ENCODE measurements around the gene SH2D6.

The SH2D6 gene

DNA sequence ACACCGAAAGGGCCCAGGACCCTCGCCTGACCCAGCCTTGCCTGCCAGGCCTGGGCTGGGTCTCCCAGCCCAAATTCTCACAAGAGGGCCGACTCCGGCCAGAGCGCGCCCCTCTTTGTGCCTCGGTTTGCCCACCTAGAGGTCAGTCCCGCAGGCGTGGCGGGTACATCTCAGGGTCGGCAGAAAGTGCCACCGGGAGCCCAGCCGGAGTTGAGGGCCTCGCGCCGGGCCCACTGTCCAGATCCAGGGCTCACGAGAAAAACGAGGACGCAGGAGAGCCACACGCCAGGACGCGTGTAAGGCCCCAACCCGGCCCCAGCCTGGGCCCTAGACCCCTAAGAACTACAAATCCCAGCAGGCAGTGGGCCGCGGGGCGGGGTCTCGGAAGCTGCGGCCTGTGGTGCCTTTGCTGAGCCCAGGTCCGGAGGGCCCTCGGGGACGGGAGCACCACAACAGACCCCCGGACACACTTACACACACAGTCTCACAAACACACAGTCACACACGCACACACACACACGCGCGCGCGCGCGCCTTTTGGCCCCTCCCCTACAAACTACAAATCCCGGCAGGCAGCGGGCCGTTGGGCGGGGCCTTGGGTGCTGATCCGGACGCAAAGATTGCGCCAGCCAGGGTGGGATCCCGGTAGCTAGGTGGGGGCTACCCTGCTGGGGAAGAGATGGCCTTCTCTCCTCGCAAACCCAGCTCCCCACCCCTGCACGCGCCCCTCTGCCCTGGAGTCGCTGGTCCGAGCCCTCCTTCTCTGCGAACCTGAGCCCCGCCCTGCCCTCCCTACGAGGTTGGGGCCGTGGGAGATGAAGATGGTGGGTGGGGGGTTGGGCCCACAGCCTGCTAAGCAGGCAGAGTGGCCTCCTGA lies at the start of gene SH2D6:
Gene SH2D6, plus strand, starts transcription at position 583 of the 877 bp plus-strand sequence. CDS start 10,752 bp downstream, outside the sequence.
- DNase-seq (ENCODE audit: low read depth) = no peak

DNA sequence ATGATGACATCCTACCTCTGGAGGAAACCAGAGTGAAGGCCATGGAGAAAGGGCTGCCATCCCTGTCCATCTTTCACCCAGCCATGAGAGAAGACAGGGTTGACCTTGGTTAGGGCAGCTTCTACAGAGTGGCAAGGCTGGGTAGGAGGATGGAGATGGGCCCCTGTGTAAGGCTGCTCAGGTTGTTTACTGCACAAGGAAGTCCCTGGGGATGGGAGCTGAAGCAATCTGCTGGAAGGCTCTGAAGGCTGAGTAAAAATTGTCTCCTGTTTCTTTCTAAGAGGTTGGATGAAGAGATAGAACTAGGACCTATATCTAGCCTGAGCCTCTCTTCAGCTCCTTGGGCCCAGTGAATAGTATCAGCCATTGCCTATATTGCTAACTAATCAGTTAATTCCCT lies 49.6 kb upstream of the SH2D6 start:
- DNase-seq (ENCODE audit: low read depth) = no peak

DNA sequence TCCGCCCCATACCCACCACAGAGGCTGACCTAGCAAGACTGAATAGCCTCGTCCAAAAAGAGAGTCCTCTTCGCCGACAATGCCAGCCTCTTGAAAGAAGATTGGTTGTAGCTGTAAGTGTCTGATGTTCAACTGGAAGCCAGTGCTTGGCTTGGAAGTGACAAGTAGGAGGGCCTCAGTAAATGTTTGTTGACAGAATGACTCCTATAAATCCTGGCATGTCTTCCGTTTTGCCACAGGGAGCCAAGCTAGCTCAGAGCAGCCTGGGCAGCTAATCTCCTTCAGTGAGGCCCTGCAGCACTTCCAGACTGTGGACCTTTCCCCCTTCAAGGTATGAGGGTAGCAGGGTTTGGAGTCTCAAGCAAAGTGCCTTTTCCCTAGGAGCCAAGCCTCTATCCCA lies 49.0 kb upstream of the SH2D6 start:
- DNase-seq (ENCODE audit: low read depth) = no peak

DNA sequence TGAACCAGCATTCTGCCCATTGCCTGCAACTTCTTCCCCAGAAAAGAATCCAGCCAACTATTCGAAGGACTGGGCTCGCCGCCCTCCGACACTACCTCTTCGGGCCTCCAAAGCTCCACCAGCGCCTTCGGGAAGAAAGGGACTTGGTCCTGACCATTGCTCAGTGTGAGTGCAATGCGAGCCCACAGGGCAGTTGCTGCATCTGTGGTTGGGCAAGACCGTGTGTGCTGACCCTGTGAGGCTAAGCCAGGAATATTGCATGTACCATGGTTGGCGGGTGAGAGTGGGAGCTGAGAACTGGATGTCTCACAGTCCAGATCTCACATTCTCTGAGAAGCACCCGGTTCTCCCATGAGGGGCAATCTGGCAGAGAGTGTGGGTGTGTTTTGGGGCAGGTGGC lies 47.5 kb upstream of the SH2D6 start:
- no peak for DNase-seq (ENCODE audit: low read depth)

DNA sequence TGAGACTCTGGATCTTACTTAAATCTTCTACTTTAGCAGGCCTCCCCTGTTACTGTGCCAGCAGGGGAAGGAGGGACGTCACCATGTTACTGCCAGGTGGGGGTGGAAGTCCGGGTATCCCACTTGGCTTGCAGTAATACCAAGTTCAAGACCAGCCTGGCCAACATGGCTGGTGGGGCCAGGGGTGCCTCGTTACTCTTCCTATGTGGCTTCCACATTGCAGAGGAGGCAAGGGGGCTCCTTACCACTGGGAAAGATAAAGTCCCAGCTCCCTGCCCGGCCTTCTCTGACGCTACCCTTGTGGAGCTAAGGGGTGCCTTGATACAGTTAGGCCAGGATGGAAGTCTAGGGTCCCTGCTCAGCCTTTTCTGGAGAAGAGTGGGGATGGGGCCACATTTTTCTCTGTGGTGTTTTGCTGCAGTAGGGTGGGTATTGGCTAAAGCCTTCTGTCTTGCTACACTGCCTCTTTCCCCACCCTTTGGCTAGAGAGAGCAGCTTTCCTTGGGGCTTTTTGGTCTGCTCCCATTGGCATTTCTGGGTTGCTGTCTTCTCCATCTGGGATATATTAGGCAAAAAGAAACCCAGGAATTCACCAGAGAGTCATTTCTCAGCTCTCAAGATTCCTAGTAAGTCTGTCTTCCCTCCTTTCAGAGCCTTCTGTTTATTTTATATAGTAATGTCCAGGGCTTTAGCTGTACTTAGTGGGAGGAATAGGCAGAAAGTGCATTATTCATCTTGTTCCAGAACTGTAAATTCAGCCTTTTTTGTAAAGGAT lies 42.0 kb upstream of the SH2D6 start:
- peak; percentile 49 for DNase-seq (ENCODE audit: low read depth)

DNA sequence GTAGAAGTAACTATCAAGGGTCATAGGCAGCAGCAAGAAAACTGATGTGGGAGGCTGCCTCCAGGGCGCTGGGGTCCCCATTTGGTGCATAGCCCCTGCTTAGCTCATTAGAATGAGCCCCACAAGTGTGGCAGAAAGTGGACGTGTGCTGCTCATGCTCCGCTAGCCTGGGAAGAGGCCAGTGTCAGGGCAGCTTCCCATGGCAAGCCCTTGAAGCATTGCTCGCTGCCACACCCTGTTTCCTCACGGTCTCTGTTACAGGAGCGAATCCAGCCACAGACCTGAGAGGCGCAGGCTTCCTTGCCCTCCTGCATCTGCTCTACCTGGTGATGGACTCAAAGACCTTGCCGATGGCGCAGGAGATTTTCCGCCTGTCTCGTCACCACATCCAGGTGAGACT lies 41.4 kb upstream of the SH2D6 start:
- no peak for DNase-seq (ENCODE audit: low read depth)

DNA sequence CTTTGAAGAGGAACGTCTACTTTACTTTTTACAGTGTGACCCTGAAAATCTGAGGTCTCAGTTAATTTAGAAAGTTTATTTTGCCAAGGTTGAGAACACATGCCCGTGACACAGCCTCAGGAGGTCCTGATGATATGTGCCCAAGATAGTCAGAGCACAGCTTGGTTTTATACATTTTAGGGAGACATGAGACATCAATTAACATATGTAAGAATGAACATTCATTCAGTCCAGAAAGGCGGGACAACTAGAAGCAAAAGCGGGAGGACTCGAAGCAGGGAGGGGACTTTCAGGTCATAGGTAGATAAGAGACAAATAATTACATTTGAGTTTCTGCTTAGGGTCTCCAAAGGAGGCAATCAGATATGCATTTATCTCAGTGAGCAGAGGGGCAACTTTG lies 40.3 kb upstream of the SH2D6 start:
- no peak for DNase-seq (ENCODE audit: low read depth)

DNA sequence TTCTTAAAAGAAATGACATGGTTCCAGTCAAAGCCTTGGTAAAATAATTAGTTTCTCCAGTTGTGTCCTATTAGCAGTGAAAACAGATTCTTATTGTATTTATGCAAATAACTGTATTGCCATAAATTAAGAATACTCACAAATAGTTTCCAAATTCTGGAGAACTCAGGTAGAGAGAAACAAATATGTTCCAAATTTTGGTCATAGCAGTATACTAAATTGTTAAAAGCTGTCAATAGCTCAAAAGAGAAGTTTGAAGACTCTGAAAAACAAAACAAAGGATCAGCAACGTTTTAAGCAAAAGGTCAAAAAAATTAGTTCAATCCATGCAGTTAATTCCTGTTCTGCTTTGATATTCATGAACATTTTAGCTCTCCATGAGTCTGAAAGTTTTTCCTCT lies 38.5 kb upstream of the SH2D6 start:
- DNase-seq (ENCODE audit: low read depth) = no peak

DNA sequence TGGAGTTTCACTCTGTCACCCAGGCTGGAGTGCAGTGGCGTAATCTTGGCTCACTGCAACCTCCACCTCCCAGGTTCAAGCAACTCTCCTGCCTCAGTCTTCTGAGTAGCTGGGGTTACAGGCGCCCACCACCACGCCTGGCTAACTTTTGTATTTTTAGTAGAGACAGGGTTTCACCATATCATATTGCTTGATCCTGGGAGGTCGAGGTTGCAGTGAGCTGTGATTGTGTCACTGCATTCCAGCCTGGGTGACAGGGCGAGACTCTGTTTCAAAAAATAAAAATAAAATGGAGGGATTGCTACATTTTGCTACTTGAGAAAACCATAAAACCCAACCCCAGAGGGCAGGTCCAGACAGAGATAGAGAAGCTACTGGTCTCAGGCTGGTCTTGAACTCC lies 35.4 kb upstream of the SH2D6 start:
- peak; percentile 22 for DNase-seq (ENCODE audit: low read depth)

DNA sequence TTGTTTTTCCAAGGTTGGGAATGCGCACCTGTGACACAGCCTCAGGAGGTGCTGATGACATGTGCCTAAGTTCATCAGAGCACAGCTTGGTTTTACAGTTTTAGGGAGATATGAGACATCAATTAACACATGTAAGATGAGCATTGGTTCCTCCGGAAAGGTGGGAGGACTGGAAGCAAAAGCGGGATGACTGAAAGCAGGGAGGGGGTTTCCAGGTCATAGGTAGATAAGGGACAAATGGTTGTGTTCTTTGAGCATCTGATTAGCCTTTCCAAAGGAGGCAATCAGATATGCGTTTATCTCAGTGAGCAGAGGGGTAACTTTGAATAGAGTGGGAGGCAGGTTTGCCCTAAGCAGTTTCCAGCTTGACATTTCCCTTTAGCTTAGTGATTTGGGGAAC lies 34.7 kb upstream of the SH2D6 start:
- no peak for DNase-seq (ENCODE audit: low read depth)

DNA sequence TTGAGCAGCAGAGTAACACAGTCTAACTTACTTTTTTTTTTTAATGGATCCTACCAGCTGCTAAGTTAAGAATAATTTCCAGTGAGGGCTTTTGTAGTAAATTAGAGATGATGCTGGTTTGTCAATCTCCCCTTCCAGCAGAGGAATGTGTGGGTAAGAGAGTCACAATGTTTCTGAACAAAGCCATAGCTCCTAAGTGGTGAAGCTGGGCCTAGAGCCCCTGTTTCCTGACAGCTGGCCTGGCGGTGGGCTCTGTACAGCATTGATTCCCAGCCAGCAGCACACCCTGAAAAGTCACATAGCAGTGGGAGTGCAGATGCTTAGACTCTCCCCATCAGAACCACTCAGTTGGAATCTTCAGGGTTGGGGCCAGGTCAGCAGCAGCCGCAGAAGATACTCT lies 32.8 kb upstream of the SH2D6 start:
- no peak for DNase-seq (ENCODE audit: low read depth)

DNA sequence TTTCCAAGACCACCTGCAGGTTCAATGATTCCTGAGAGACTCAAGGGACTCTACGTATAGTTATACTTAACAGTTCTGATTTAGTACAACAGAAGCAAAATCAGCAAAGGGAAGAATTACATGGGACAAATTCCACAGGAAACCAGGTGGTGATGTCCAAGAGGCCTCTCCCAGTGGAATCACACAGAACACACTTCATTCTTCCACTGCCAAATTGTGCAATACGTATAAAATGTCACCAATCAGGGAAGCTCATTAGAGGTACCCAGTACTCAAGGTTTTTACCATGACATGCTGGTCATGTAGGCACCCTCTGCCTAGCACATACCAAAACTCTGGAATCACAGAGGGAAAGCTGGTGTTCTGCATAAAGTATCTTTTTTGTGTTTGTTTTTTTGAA lies 30.8 kb upstream of the SH2D6 start:
- no peak for DNase-seq (ENCODE audit: low read depth)

DNA sequence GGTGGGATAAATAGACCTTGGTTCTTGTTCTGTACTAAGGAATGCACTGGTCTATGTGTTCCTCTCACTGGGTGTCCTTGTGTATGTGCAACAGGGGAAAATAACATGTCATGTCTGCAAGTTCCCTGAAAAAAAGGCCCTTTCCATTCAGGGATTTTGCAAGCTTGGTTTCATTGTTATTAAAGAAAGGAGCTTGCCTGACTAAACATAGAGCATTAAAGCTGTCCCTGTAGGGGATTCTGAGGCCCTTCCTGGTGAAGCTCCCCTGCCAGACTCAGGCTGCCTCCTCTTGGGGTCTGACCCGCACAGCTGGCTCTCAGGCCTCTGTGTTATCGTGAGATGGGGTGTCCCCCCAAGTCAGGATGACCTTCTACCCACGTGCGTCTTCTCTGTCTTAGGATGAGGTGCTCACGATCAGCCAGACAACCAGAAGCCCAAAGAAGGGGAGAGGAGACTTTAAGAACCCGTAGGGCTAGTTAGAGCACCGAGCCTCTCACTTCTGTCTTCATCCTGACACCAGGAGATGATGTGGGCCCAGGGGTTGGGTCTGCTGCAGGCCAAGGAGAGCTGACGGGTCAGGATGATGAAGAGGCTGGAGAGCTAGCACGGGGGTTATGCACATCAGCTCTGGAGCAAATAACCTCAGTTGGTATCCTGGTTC lies 29.5 kb upstream of the SH2D6 start:
- DNase-seq (ENCODE audit: low read depth) = no peak

DNA sequence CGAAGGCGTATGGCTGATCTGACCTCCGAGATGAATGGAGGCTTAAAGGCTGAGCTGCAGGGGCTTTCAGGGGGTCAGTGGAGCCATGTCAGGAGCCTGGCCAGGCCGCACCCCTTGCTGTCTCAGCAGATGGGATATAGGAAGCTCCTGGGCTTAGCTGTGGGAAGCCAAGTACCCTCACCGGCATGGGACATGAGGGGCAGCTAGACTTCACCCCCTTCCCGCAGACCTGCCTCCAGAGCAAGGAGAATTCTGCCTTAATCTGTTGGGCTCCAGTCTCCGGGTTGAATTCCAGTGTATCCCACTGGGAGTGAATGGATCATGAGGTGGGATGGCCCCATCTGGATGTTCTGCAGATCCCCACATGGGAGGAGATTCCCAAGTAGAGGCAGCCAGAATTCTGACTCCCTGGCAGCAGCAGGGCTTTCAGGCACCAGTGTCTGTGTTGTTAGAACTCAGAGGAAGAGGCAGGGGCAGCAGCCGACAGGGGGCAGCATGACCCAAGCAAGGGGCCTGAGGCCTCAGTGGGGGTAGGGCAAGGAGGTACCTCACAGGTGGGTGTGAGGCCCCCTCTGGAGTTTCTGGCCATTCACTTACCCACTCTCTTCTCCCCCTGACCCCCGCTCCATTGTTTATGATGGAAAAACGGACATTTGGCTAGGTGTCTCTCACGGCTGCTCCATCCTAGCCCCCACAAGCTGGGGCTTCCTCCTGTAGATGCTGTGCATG lies 27.4 kb upstream of the SH2D6 start:
- DNase-seq (ENCODE audit: low read depth) = no peak

DNA sequence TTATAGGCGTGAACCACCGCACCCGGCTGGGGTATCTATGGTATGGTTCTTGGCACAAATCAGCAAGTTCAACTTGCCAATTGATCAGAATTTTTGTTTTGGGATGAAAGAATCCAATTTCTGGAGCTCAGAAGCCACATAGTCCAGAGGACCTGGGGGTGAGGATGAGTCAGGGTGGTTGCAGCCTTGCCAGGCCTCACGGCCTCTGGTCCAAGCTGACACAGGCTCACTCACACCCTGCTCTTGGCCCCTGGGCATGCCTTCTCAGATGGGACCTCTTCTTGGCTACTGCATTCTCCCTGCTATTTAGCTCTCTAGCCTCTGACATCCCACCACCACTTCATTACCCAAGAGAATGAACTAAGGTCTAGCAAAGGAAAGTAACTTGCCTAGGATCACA lies 24.7 kb upstream of the SH2D6 start:
- no peak for DNase-seq (ENCODE audit: low read depth)

DNA sequence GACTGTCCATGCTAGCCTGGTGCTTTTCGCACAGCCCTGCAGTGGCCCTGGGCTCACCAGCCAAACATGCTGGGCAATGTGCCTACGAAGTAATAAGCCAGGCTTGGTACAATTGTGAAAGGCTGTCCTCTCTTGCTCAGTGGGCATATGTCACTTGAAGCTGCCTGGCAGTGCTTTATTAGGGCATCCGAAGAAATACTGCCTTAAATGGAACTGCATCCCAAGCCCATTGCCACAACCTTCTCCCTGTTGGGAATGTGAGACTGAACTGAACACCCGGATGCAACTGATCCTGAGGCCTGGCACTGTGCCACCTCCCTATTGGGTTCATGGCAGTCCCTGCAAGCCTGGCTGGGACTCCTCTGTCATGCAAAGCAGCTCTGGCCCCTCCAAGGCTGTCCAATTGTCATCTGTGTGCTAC lies 24.2 kb upstream of the SH2D6 start:
- no peak for DNase-seq (ENCODE audit: low read depth)

DNA sequence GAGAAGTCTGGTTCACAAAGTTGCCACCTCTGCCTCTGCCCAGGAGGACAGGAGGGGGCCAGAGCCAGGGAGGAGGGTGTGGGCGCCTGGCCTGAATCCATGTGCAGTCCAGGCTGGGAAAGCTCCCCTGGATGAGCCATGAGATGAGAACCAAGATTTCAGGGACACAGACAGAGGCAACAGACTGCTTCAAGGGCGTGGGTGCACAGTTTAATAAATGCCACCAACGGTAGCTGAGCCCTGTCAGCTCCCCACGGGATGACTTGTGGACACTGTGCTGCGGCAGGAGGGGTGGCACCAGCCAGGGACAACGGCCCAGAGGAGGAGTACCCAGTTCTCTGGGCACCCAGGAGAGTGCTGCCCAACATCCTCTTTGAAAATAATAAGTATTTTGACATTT lies 23.5 kb upstream of the SH2D6 start:
- no peak for DNase-seq (ENCODE audit: low read depth)

DNA sequence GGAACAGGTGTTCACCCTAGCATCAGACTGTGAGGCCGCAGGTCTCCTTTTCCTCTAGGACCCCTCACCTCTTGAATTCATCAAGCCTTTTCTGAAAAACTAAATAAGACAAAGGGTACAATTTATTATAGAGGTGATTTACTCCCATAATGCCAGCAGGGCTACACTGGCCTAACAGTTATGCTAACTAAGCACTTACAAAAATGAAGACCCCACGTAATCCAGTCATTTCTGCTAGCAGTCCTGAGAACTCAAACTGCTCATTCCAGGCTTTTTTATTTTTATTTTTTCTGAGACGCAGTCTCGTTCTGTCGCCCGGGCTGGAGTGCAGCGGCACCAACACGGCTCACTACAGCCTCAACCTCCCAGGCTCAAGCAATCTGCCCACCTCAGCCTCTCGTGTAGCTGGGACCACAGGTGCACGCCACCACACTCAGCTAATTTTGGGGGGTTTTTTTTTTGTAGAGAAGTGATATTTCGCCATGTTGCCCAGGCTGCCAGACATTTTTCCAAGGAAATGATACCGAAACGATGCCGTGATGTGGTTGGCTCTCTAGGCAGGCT lies 22.5 kb upstream of the SH2D6 start:
- DNase-seq (ENCODE audit: low read depth) = no peak

DNA sequence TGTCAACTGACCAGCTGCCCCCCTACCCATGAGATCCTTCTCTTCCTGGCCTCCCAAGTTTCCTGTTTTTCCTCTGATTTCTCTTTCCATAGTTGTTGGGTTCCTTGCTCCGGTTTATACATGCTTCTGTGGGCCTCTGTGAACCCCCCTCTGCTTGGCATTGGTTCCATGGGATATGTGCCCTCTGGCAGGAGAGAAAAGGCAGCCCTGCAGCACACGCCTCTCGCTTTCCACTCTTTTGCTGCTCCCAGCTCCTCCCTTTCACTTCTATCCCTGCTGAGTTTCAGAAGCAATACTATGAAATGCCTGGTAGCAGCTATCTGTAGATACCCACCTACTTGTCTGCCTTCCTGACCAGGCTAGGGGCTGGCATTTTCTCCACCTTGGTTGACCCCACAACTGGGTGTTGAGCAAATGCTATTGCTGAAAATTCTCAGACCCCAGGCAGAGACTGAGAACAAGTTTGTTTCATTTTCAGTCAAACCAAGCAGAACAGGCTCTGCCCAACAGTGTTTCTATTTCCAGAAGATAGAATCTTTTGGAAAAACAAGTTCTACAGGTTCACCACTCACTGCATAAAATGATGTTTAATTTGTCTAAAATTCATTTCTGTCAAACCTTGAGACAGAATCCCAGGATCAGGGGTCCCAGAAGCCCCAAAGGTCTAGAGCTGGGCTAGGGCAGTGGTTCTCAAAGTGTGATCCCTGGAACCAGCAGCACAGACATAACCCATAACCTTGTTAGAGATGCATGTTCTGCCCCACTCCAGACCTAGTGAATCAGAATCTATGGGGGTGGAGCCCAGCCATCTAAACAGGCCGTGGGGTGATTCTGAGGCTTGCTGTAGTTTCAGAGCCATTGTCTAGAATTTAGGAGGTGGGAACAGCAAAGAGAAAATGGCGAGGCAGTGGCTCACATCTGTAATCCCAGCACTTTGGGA lies 21.7 kb upstream of the SH2D6 start:
- no peak for DNase-seq (ENCODE audit: low read depth)

DNA sequence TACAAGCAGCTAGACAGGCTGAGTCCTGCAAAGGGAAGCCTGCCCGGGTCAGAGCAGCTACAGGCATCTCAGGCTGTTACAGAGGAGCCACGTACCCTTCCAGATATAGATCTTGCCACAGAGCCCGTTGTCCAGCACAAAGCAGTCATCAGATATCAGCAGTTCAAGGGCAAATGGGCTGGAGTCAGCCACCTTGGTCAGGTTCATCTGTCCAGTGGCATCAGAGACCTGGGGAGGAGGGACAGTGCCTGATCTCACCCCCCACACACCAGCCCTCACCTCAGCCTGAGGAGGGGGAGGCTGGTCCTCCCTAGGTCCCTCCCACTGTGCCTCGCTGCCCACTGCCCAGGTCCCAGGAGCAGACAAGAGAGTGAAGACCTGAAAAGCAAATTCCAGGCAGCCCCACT lies 20.6 kb upstream of the SH2D6 start:
- no peak for DNase-seq (ENCODE audit: low read depth)
